WTC11 (cell line): ENCODE results near the gene ZNF598. TPM values are rescaled to one million over a fixed set of nuclear protein-coding genes. Genes with fewer than 3 reads are reported as not detected.

Source experiments
- ATAC-seq: fragments of 200-7000 bp; cut with Tn5 transposase; 2 replicates; pipeline ENCODE4 v1.10.0; 2021; ENCODE audit warnings: mild to moderate bottlenecking, moderate library complexity
- CTCF ChIA-PET: fragments of 300-600 bp; sonication (Branson Sonifier 250); formaldehyde crosslinking; loops from one replicate; lab custom pipeline; 2021; ENCODE audit warnings: antibody characterized with exemption; lab: Charles Lee
- POLR2A ChIA-PET: fragments of 350-600 bp; sonication (Branson Sonifier 250); formaldehyde crosslinking; loops from one replicate; lab custom pipeline; 2021; ENCODE audit warnings: antibody characterized with exemption; lab: Charles Lee
- DNase-seq: peaks from one replicate; pipeline ENCODE4 v3.0.0; 2021; ENCODE audit warnings: low spot score
- H3K27ac Mint-ChIP-seq: 2 replicates; pipeline ENCODE4 v1.8.0; 2021; ENCODE audit warnings: mixed read lengths
- H3K27me3 Mint-ChIP-seq: 2 replicates; pipeline ENCODE4 v1.8.0; 2021; ENCODE audit warnings: low read depth, mild to moderate bottlenecking, moderate library complexity, mixed read lengths
- H3K36me3 Mint-ChIP-seq: 2 replicates; pipeline ENCODE4 v1.8.0; 2021; ENCODE audit warnings: mixed read lengths
- H3K4me1 Mint-ChIP-seq: 2 replicates; pipeline ENCODE4 v1.8.0; 2022; ENCODE audit warnings: mixed read lengths
- H3K4me3 Mint-ChIP-seq: 2 replicates; pipeline ENCODE4 v1.8.0; 2021; ENCODE audit warnings: mild to moderate bottlenecking, moderate library complexity, mixed read lengths
- H3K9me3 Mint-ChIP-seq: 2 replicates; pipeline ENCODE4 v1.8.0; 2021; ENCODE audit warnings: mixed read lengths
- CREB1 ChIP-seq: sonication (generic); formaldehyde crosslinking; IDR thresholded peaks from 2 replicates; pipeline ENCODE4 v1.8.0; 2023; ENCODE audit warnings: mild to moderate bottlenecking, missing genetic modification reagents
- GRHL2 ChIP-seq: fragments of 250-450 bp; sonication (Bioruptor Pico); IDR thresholded peaks from 2 replicates; pipeline ENCODE4 v1.8.0; 2022; ENCODE audit warnings: mild to moderate bottlenecking, moderate library complexity; ENCODE audit not compliant: insufficient replicate concordance, severe bottlenecking
- NFE2L1 ChIP-seq: sonication (generic); formaldehyde crosslinking; IDR thresholded peaks from 2 replicates; pipeline ENCODE4 v1.8.1; 2023; ENCODE audit warnings: missing genetic modification reagents
- NR3C1 ChIP-seq: sonication (generic); formaldehyde crosslinking; conservative IDR thresholded peaks from 2 replicates; pipeline ENCODE4 v1.8.1; 2023; ENCODE audit warnings: low read depth, mild to moderate bottlenecking, missing genetic modification reagents
- RORB ChIP-seq: fragments of 250-450 bp; sonication (Bioruptor Pico); IDR thresholded peaks from 2 replicates; pipeline ENCODE4 v1.9.0; 2021; ENCODE audit warnings: mild to moderate bottlenecking
- SMAD3 ChIP-seq: sonication (generic); formaldehyde crosslinking; IDR thresholded peaks from 2 replicates; pipeline ENCODE4 v1.8.0; 2022; ENCODE audit warnings: missing genetic modification reagents, mild to moderate bottlenecking, borderline replicate concordance
- ZBTB21 ChIP-seq: sonication (generic); formaldehyde crosslinking; IDR thresholded peaks from 2 replicates; pipeline ENCODE4 v1.8.1; 2023; ENCODE audit warnings: mild to moderate bottlenecking, missing genetic modification reagents, borderline replicate concordance
- ZNF138 ChIP-seq: sonication (generic); formaldehyde crosslinking; conservative IDR thresholded peaks from 2 replicates; pipeline ENCODE4 v1.8.1; 2022; ENCODE audit warnings: mild to moderate bottlenecking, moderate library complexity, missing genetic modification reagents
- ZNF263 ChIP-seq: sonication (generic); formaldehyde crosslinking; IDR thresholded peaks from 2 replicates; pipeline ENCODE4 v1.8.1; 2022; ENCODE audit warnings: low read depth, mild to moderate bottlenecking, moderate library complexity, missing genetic modification reagents
- ZNF317 ChIP-seq: sonication (generic); formaldehyde crosslinking; IDR thresholded peaks from 2 replicates; pipeline ENCODE4 v1.8.1; 2023; ENCODE audit warnings: low read depth, mild to moderate bottlenecking, moderate library complexity, missing genetic modification reagents, borderline replicate concordance
- ZNF416 ChIP-seq: fragments of 250-450 bp; sonication (Bioruptor Pico); IDR thresholded peaks from 2 replicates; pipeline ENCODE4 v1.9.0; 2021; ENCODE audit warnings: mild to moderate bottlenecking, inconsistent platforms
- total RNA-seq: library from RNA; stranded (reverse); gene quantifications from 3 replicates; pipeline ENCODE4 v1.2.3, GENCODE V29; 2021
- TF ChIP-seq, protein P1 (sequence below): fragments of 250-450 bp; sonication (Bioruptor Pico); IDR thresholded peaks from 2 replicates; pipeline ENCODE4 v1.8.0; 2021; ENCODE audit warnings: mild to moderate bottlenecking
- TF ChIP-seq, protein P2 (sequence below): sonication (generic); formaldehyde crosslinking; IDR thresholded peaks from 2 replicates; pipeline ENCODE4 v1.8.0; 2023; ENCODE audit warnings: missing genetic modification reagents
- TF ChIP-seq, protein P3 (sequence below): sonication (generic); formaldehyde crosslinking; IDR thresholded peaks from 2 replicates; pipeline ENCODE4 v1.8.0; 2022; ENCODE audit warnings: mild to moderate bottlenecking, missing genetic modification reagents
- TF ChIP-seq, protein P4 (sequence below): sonication (generic); formaldehyde crosslinking; IDR thresholded peaks from 2 replicates; pipeline ENCODE4 v1.8.0; 2022; ENCODE audit warnings: mild to moderate bottlenecking, missing genetic modification reagents
- TF ChIP-seq, protein P5 (sequence below): fragments of 250-450 bp; sonication (Bioruptor Pico); IDR thresholded peaks from 2 replicates; pipeline ENCODE4 v1.9.0; 2021; ENCODE audit warnings: mild to moderate bottlenecking
- TF ChIP-seq, protein P6 (sequence below): sonication (generic); formaldehyde crosslinking; IDR thresholded peaks from 2 replicates; pipeline ENCODE4 v1.8.0; 2022; ENCODE audit warnings: mild to moderate bottlenecking, missing genetic modification reagents
- TF ChIP-seq, protein P7 (sequence below): fragments of 250-450 bp; sonication (Bioruptor Pico); IDR thresholded peaks from 2 replicates; pipeline ENCODE4 v1.9.0; 2021; ENCODE audit warnings: mild to moderate bottlenecking, borderline replicate concordance

Gene ZNF598
- total RNA-seq, 1 experiment from 2014 or later: 66.4 TPM

DNA sequence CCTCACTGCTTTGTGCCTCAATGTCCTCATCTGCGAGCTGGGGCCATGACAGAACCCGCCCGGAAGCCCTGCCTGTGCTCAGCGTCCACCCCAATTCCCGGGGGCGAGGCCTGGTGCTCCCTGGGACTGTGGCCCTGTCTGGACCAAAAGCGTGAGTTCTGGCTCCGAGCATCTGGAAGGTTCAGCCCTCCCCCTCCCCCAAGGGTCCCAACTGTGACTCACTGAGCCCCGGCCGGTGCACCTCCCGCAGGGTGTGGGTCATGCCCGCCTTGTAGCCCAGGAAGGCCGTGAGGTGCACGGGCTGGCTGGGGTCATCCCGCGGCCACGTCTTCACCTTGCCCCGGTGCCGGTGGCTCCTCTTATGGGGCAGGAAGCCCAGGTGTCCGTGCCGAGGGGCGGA, 55.9 kb downstream of the ZNF598 start (continued):
- no peak for TF ChIP-seq SMAD3
- no peak for TF ChIP-seq RORB (CRISPR knock-in tag)
- TF ChIP-seq CREB1 (CRISPR knock-in tag): no peak
- TF ChIP-seq ZNF263 (CRISPR knock-in tag): no peak
- no peak for TF ChIP-seq GRHL2 (CRISPR knock-in tag)
- TF ChIP-seq NR3C1: no peak

DNA sequence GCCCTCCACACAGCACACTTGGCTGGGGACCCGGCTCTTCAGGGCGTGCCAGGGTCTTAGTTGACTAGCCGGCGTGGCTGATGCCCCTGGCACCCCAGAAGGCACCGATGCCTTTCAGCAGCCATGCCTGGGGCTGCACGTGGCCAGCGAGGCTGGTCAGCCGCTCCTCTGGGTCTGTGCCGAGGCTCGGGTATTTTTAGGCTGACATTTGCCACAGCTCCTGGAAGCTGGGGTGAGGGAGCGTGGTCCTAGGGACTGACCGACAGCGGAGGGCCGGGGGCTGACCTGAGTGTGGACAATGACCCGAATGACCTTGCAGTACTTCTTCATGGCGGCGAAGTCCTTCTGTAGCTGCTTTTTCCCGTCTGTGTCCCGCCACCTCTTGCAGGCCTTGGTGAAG, 59.1 kb downstream of the ZNF598 start:
- DNase-seq (no peak), ATAC-seq (no peak)
- ChIA-PET POLR2A (no interaction called here), CTCF (interaction anchor here (1.0 to 3.8 kb wide), 2 partner anchors 9 to 21 kb away, joined by 3 to 29 read pairs; partner anchors contain the start of gene MSRB1)
- H3K4me3 Mint-ChIP-seq: no peak overlapping the region
- no peak overlapping the region for H3K27ac Mint-ChIP-seq
- H3K4me1 Mint-ChIP-seq: peaks cover 4% of the 10 kb centered on the region
- peaks cover 8% of the 10 kb centered on the region; the same call in 1 of the 2 replicates for H3K27me3 Mint-ChIP-seq
- H3K9me3 Mint-ChIP-seq: no peaks in the 10 kb centered on the region
- H3K36me3 Mint-ChIP-seq: no peaks in the 10 kb centered on the region
- TF ChIP-seq, protein P1, sequence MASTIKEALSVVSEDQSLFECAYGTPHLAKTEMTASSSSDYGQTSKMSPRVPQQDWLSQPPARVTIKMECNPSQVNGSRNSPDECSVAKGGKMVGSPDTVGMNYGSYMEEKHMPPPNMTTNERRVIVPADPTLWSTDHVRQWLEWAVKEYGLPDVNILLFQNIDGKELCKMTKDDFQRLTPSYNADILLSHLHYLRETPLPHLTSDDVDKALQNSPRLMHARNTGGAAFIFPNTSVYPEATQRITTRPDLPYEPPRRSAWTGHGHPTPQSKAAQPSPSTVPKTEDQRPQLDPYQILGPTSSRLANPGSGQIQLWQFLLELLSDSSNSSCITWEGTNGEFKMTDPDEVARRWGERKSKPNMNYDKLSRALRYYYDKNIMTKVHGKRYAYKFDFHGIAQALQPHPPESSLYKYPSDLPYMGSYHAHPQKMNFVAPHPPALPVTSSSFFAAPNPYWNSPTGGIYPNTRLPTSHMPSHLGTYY (CRISPR knock-in tag): no peak
- TF ChIP-seq RORB (CRISPR knock-in tag): no peak
- TF ChIP-seq, protein P2, sequence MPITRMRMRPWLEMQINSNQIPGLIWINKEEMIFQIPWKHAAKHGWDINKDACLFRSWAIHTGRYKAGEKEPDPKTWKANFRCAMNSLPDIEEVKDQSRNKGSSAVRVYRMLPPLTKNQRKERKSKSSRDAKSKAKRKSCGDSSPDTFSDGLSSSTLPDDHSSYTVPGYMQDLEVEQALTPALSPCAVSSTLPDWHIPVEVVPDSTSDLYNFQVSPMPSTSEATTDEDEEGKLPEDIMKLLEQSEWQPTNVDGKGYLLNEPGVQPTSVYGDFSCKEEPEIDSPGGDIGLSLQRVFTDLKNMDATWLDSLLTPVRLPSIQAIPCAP: no peak
- TF ChIP-seq, protein P3, sequence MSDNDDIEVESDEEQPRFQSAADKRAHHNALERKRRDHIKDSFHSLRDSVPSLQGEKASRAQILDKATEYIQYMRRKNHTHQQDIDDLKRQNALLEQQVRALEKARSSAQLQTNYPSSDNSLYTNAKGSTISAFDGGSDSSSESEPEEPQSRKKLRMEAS (CRISPR knock-in tag): no peak
- TF ChIP-seq, protein P4, sequence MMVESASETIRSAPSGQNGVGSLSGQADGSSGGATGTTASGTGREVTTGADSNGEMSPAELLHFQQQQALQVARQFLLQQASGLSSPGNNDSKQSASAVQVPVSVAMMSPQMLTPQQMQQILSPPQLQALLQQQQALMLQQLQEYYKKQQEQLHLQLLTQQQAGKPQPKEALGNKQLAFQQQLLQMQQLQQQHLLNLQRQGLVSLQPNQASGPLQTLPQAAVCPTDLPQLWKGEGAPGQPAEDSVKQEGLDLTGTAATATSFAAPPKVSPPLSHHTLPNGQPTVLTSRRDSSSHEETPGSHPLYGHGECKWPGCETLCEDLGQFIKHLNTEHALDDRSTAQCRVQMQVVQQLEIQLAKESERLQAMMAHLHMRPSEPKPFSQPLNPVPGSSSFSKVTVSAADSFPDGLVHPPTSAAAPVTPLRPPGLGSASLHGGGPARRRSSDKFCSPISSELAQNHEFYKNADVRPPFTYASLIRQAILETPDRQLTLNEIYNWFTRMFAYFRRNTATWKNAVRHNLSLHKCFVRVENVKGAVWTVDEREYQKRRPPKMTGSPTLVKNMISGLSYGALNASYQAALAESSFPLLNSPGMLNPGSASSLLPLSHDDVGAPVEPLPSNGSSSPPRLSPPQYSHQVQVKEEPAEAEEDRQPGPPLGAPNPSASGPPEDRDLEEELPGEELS (CRISPR knock-in tag): no peak

DNA sequence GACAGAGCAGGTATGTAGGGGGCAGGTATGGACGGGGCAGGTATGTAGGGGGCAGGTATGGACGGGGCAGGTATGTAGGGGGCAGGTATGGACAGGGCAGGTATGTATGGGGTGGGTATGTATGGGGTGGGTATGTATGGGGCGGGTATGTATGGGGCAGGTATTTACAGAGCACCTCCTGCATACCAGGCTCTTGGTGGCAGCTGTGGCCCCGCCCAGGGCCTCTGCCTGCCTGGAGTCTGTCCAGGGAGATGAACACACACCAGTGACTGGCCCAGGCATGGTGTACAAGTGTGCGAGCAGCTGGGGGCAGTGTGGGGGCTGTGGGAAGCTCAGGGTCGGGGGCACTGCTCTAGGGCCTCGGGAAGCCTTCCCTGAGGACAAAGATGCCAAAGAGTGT, 59.6 kb downstream of the ZNF598 start:
- no peaks in the 10 kb centered on the region for H3K36me3 Mint-ChIP-seq
- peaks cover 8% of the 10 kb centered on the region; the same call in 1 of the 2 replicates for H3K27me3 Mint-ChIP-seq
- H3K4me3 Mint-ChIP-seq: no peak overlapping the region
- H3K27ac Mint-ChIP-seq: no peak overlapping the region
- ATAC-seq (no peak), DNase-seq (no peak)
- H3K9me3 Mint-ChIP-seq: no peaks in the 10 kb centered on the region
- POLR2A ChIA-PET: no interaction called here
- peaks cover 4% of the 10 kb centered on the region for H3K4me1 Mint-ChIP-seq
- CTCF ChIA-PET: interaction anchor here (1.0 to 3.8 kb wide), 2 partner anchors 8 to 21 kb away, joined by 3 to 29 read pairs; partner anchors contain the start of gene MSRB1
- no peak for TF ChIP-seq NFE2L1 (CRISPR knock-in tag)
- TF ChIP-seq ZNF138: no peak
- no peak for TF ChIP-seq ZBTB21 (CRISPR knock-in tag)
- TF ChIP-seq, protein P5, sequence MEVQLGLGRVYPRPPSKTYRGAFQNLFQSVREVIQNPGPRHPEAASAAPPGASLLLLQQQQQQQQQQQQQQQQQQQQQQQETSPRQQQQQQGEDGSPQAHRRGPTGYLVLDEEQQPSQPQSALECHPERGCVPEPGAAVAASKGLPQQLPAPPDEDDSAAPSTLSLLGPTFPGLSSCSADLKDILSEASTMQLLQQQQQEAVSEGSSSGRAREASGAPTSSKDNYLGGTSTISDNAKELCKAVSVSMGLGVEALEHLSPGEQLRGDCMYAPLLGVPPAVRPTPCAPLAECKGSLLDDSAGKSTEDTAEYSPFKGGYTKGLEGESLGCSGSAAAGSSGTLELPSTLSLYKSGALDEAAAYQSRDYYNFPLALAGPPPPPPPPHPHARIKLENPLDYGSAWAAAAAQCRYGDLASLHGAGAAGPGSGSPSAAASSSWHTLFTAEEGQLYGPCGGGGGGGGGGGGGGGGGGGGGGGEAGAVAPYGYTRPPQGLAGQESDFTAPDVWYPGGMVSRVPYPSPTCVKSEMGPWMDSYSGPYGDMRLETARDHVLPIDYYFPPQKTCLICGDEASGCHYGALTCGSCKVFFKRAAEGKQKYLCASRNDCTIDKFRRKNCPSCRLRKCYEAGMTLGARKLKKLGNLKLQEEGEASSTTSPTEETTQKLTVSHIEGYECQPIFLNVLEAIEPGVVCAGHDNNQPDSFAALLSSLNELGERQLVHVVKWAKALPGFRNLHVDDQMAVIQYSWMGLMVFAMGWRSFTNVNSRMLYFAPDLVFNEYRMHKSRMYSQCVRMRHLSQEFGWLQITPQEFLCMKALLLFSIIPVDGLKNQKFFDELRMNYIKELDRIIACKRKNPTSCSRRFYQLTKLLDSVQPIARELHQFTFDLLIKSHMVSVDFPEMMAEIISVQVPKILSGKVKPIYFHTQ (CRISPR knock-in tag): no peak
- TF ChIP-seq ZNF317 (CRISPR knock-in tag): no peak
- TF ChIP-seq, protein P6, sequence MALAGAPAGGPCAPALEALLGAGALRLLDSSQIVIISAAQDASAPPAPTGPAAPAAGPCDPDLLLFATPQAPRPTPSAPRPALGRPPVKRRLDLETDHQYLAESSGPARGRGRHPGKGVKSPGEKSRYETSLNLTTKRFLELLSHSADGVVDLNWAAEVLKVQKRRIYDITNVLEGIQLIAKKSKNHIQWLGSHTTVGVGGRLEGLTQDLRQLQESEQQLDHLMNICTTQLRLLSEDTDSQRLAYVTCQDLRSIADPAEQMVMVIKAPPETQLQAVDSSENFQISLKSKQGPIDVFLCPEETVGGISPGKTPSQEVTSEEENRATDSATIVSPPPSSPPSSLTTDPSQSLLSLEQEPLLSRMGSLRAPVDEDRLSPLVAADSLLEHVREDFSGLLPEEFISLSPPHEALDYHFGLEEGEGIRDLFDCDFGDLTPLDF (CRISPR knock-in tag): no peak
- TF ChIP-seq, protein P1 (CRISPR knock-in tag): no peak
- TF ChIP-seq, protein P7, sequence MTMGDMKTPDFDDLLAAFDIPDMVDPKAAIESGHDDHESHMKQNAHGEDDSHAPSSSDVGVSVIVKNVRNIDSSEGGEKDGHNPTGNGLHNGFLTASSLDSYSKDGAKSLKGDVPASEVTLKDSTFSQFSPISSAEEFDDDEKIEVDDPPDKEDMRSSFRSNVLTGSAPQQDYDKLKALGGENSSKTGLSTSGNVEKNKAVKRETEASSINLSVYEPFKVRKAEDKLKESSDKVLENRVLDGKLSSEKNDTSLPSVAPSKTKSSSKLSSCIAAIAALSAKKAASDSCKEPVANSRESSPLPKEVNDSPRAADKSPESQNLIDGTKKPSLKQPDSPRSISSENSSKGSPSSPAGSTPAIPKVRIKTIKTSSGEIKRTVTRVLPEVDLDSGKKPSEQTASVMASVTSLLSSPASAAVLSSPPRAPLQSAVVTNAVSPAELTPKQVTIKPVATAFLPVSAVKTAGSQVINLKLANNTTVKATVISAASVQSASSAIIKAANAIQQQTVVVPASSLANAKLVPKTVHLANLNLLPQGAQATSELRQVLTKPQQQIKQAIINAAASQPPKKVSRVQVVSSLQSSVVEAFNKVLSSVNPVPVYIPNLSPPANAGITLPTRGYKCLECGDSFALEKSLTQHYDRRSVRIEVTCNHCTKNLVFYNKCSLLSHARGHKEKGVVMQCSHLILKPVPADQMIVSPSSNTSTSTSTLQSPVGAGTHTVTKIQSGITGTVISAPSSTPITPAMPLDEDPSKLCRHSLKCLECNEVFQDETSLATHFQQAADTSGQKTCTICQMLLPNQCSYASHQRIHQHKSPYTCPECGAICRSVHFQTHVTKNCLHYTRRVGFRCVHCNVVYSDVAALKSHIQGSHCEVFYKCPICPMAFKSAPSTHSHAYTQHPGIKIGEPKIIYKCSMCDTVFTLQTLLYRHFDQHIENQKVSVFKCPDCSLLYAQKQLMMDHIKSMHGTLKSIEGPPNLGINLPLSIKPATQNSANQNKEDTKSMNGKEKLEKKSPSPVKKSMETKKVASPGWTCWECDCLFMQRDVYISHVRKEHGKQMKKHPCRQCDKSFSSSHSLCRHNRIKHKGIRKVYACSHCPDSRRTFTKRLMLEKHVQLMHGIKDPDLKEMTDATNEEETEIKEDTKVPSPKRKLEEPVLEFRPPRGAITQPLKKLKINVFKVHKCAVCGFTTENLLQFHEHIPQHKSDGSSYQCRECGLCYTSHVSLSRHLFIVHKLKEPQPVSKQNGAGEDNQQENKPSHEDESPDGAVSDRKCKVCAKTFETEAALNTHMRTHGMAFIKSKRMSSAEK: no peak
- TF ChIP-seq ZNF416 (CRISPR knock-in tag): no peak
